Trophoblast cell (in vitro differentiated cells and primary cell): ENCODE data around the gene CBX2.

Experiments
- DNase-seq, 2 donors: peaks; one replicate each; pipeline ENCODE4 v3.0.0-alpha.2; 2016
- H2AFZ ChIP-seq: 2 replicates; pipeline ENCODE4 v1.6.1; 2013; ENCODE audit warnings: low read length, moderate library complexity, mild to moderate bottlenecking; ENCODE audit not compliant: insufficient read depth, poor library complexity
- H2AK5ac ChIP-seq: 2 replicates; pipeline ENCODE4 v1.6.1; 2013; ENCODE audit warnings: mild to moderate bottlenecking, low read length
- H2BK120ac ChIP-seq: 2 replicates; pipeline ENCODE4 v1.6.1; 2013; ENCODE audit warnings: low read length, mild to moderate bottlenecking, moderate library complexity; ENCODE audit not compliant: insufficient read depth, poor library complexity
- H2BK12ac ChIP-seq: 2 replicates; pipeline ENCODE4 v1.6.1; 2013; ENCODE audit warnings: mild to moderate bottlenecking, low read length, moderate library complexity
- H2BK5ac ChIP-seq: 2 replicates; pipeline ENCODE4 v1.6.1; 2013; ENCODE audit warnings: low read length, low read depth, moderate library complexity, mild to moderate bottlenecking; ENCODE audit not compliant: poor library complexity
- H3K14ac ChIP-seq: 2 replicates; pipeline ENCODE4 v1.6.1; 2013; ENCODE audit warnings: mild to moderate bottlenecking, low read length
- H3K18ac ChIP-seq: 2 replicates; pipeline ENCODE4 v1.6.1; 2013; ENCODE audit warnings: mild to moderate bottlenecking, low read length
- H3K23ac ChIP-seq: 2 replicates; pipeline ENCODE4 v1.6.1; 2013; ENCODE audit warnings: low read length
- H3K27ac ChIP-seq: 2 replicates; pipeline ENCODE4 v1.5.1; 2013; ENCODE audit warnings: low read depth, mild to moderate bottlenecking, inconsistent platforms, low read length, moderate library complexity
- H3K27me3 ChIP-seq: 2 replicates; pipeline ENCODE4 v1.6.1; 2013; ENCODE audit warnings: inconsistent platforms, mild to moderate bottlenecking, low read length, moderate library complexity; ENCODE audit not compliant: insufficient read depth
- H3K36me3 ChIP-seq, 2 experiments: 1 replicate in 1 of 2; 2 replicates in 1 of 2; pipeline ENCODE4 v1.6.1; 2013; ENCODE audit warnings: low read length in 2 of 2, mild to moderate bottlenecking in 2 of 2, moderate library complexity in 1 of 2; ENCODE audit not compliant: insufficient read depth in 2 of 2, control insufficient read depth in 1 of 2
- H3K4ac ChIP-seq: 2 replicates; pipeline ENCODE4 v1.6.1; 2013; ENCODE audit warnings: low read depth, mild to moderate bottlenecking, low read length, moderate library complexity
- H3K4me1 ChIP-seq, 2 experiments: 1 replicate in 1 of 2; 2 replicates in 1 of 2; pipeline ENCODE4 v1.6.1; 2013; ENCODE audit warnings: low read length in 2 of 2, mild to moderate bottlenecking in 2 of 2, moderate library complexity in 1 of 2; ENCODE audit not compliant: insufficient read depth in 2 of 2, control insufficient read depth in 1 of 2
- H3K4me2 ChIP-seq: 2 replicates; pipeline ENCODE4 v1.6.1; 2013; ENCODE audit warnings: inconsistent platforms, mild to moderate bottlenecking, low read length, moderate library complexity
- H3K4me3 ChIP-seq: 2 replicates; pipeline ENCODE4 v1.5.1; 2013; ENCODE audit warnings: mild to moderate bottlenecking, low read depth, low read length, inconsistent platforms
- H3K79me1 ChIP-seq: one replicate; pipeline ENCODE4 v1.6.1; 2013; ENCODE audit warnings: low read length
- H3K79me2 ChIP-seq: 2 replicates; pipeline ENCODE4 v1.6.1; 2013; ENCODE audit warnings: low read length, mild to moderate bottlenecking; ENCODE audit not compliant: control insufficient read depth, insufficient read depth, poor library complexity
- H3K9ac ChIP-seq: 2 replicates; pipeline ENCODE4 v1.6.1; 2013; ENCODE audit warnings: mild to moderate bottlenecking, low read length
- H3K9me3 ChIP-seq: 2 replicates; pipeline ENCODE4 v1.6.1; 2013; ENCODE audit warnings: low read depth, mild to moderate bottlenecking, control low read depth, inconsistent platforms, low read length; ENCODE audit not compliant: insufficient read depth
- H4K12ac ChIP-seq: 2 replicates; pipeline ENCODE4 v1.6.1; 2013; ENCODE audit warnings: low read depth, mild to moderate bottlenecking, low read length, moderate library complexity
- H4K8ac ChIP-seq: 2 replicates; pipeline ENCODE4 v1.6.1; 2013; ENCODE audit warnings: low read depth, mild to moderate bottlenecking, low read length, moderate library complexity
- H4K91ac ChIP-seq: one replicate; pipeline ENCODE4 v1.6.1; 2013; ENCODE audit warnings: low read depth, mild to moderate bottlenecking, low read length, moderate library complexity
- WGBS: extraction: QIAGEN DNeasy Blood & Tissue Kit; methylation state at CpG from one replicate; pipeline ENCODE4 v1.1.7; 2013; ENCODE audit warnings: missing lambda C conversion rate; ENCODE audit not compliant: insufficient read length, insufficient coverage; ENCODE audit errors: extremely low coverage; 5-methylcytosine and 5-hydroxymethylcytosine counted together

The CBX2 gene

GRCh38 chr17:79779084-79779529, 1.2 kb downstream of the CBX2 start:
- Histone ChIP-seq H4K12ac (no peak overlapping the region), H3K27ac (no peak overlapping the region), H3K23ac (no peak overlapping the region), H2AFZ (no peak overlapping the region), H2BK5ac (no peak overlapping the region), H3K4ac (no peak overlapping the region), H3K9me3 (no peaks in the 10 kb centered on the region), H3K36me3 (peaks cover 26 to 30% of the 10 kb centered on the region in 2 experiments), H3K79me1 (peaks cover 5% of the 10 kb centered on the region), H2BK12ac (no peak overlapping the region), H2BK120ac (no peak overlapping the region), H3K18ac (no peak overlapping the region), H4K91ac (no peak overlapping the region), H2AK5ac (no peak overlapping the region), H4K8ac (no peak overlapping the region), H3K9ac (peak overlapping the region; percentile 1), H3K14ac (no peak overlapping the region), H3K27me3 (no peaks in the 10 kb centered on the region), H3K4me3 (peak overlapping the region; percentile 91), H3K4me1 (peaks cover 8 to 10% of the 10 kb centered on the region in 2 experiments), H3K4me2 (peak overlapping the region; percentile 71), H3K79me2 (peaks cover 2% of the 10 kb centered on the region)
- no peak for DNase-seq
- no CpG with 5 or more reads among the region's 17 CpGs for WGBS

GRCh38 chr17:79779661-79780365, 1.9 kb downstream of the CBX2 start:
- H3K9ac ChIP-seq: no peak overlapping the region
- H3K4me1 ChIP-seq: peaks cover 8 to 10% of the 10 kb centered on the region in 2 experiments
- WGBS: no CpG with 5 or more reads among the region's 10 CpGs
- H3K79me1 ChIP-seq: peaks cover 5% of the 10 kb centered on the region
- H4K8ac ChIP-seq: no peak overlapping the region
- H3K36me3 ChIP-seq: peaks cover 33 to 37% of the 10 kb centered on the region in 2 experiments
- H2AK5ac ChIP-seq: no peak overlapping the region
- no peak overlapping the region for H3K4ac ChIP-seq
- H4K91ac ChIP-seq: no peak overlapping the region
- H3K27ac ChIP-seq: no peak overlapping the region
- no peak overlapping the region for H3K4me2 ChIP-seq
- DNase-seq: peak; percentile 59 to 76
- no peak overlapping the region for H2BK120ac ChIP-seq
- H3K23ac ChIP-seq: no peak overlapping the region
- no peaks in the 10 kb centered on the region for H3K27me3 ChIP-seq
- no peaks in the 10 kb centered on the region for H3K9me3 ChIP-seq
- no peak overlapping the region for H3K4me3 ChIP-seq
- peaks cover 2% of the 10 kb centered on the region for H3K79me2 ChIP-seq
- no peak overlapping the region for H2BK5ac ChIP-seq
- H2AFZ ChIP-seq: no peak overlapping the region
- no peak overlapping the region for H3K18ac ChIP-seq
- no peak overlapping the region for H2BK12ac ChIP-seq
- no peak overlapping the region for H4K12ac ChIP-seq
- H3K14ac ChIP-seq: no peak overlapping the region

- peaks cover 5% of the 10 kb centered on the region for H3K79me1 ChIP-seq
- no peak overlapping the region for H2BK12ac ChIP-seq
- H3K36me3 ChIP-seq: peaks cover 38 to 48% of the 10 kb centered on the region in 2 experiments
- no peak overlapping the region for H4K8ac ChIP-seq
- peaks cover 8 to 10% of the 10 kb centered on the region in 2 experiments for H3K4me1 ChIP-seq
- no peak overlapping the region for H4K91ac ChIP-seq
- no peak overlapping the region for H3K4me2 ChIP-seq
- no peak overlapping the region for H2AFZ ChIP-seq
- H3K27ac ChIP-seq: no peak overlapping the region
- peaks cover 2% of the 10 kb centered on the region for H3K9me3 ChIP-seq
- H3K14ac ChIP-seq: no peak overlapping the region
- peaks cover 2% of the 10 kb centered on the region for H3K79me2 ChIP-seq
- no CpG with 5 or more reads among the region's 12 CpGs for WGBS
- H3K18ac ChIP-seq: no peak overlapping the region
- no peak overlapping the region for H3K4ac ChIP-seq
- no peak overlapping the region for H4K12ac ChIP-seq
- H2BK120ac ChIP-seq: no peak overlapping the region
- H2AK5ac ChIP-seq: no peak overlapping the region
- no peak overlapping the region for H2BK5ac ChIP-seq
- no peaks in the 10 kb centered on the region for H3K27me3 ChIP-seq
- no peak overlapping the region for H3K23ac ChIP-seq
- no peak for DNase-seq
- H3K9ac ChIP-seq: no peak overlapping the region
- no peak overlapping the region for H3K4me3 ChIP-seq
These were observed 3.2 kb downstream of the CBX2 start for GRCh38 chr17:79781012-79781650.

GRCh38 chr17:79781736-79782575, 4.0 kb downstream of the CBX2 start:
- no peak for DNase-seq
- no peak overlapping the region for H4K12ac ChIP-seq
- H4K8ac ChIP-seq: no peak overlapping the region
- no peak overlapping the region for H3K14ac ChIP-seq
- H3K79me1 ChIP-seq: peaks cover 5% of the 10 kb centered on the region
- H4K91ac ChIP-seq: no peak overlapping the region
- peaks cover 8 to 12% of the 10 kb centered on the region in 2 experiments for H3K4me1 ChIP-seq
- peaks cover 2% of the 10 kb centered on the region for H3K79me2 ChIP-seq
- no peak overlapping the region for H2BK120ac ChIP-seq
- H3K27ac ChIP-seq: no peak overlapping the region
- H3K9ac ChIP-seq: no peak overlapping the region
- H3K36me3 ChIP-seq: peaks cover 38 to 48% of the 10 kb centered on the region in 2 experiments
- H2AFZ ChIP-seq: no peak overlapping the region
- H3K18ac ChIP-seq: no peak overlapping the region
- no peak overlapping the region for H2BK12ac ChIP-seq
- no CpG with 5 or more reads among the region's 27 CpGs for WGBS
- H3K23ac ChIP-seq: no peak overlapping the region
- H2AK5ac ChIP-seq: no peak overlapping the region
- H3K4me2 ChIP-seq: no peak overlapping the region
- H3K27me3 ChIP-seq: no peaks in the 10 kb centered on the region
- H3K9me3 ChIP-seq: peaks cover 2% of the 10 kb centered on the region
- H3K4me3 ChIP-seq: no peak overlapping the region
- H3K4ac ChIP-seq: no peak overlapping the region
- no peak overlapping the region for H2BK5ac ChIP-seq
